GM19397 (cell line): ENCODE measurements around the gene TMEM201.

Experiments used
- ATAC-seq: cut with Tn5 transposase; IDR thresholded peaks from one replicate; pipeline ENCODE4 v1.9.1; 2021; ENCODE audit warnings: mild to moderate bottlenecking, moderate library complexity; ENCODE audit not compliant: unreplicated experiment

TMEM201 gene

GRCh38 chr1:9599741-9600140 is 11.0 kb downstream of the TMEM201 start:
- ATAC-seq, result no peak

GRCh38 chr1:9600861-9601834 is 12.4 kb downstream of the TMEM201 start:
- ATAC-seq, result no peak

- ATAC-seq, result no peak
These were observed 13.5 kb downstream of the TMEM201 start for GRCh38 chr1:9601942-9602793.

- no peak for ATAC-seq
These were observed 14.1 kb downstream of the TMEM201 start for GRCh38 chr1:9602794-9603167.

- no peak for ATAC-seq
These were observed 14.6 kb downstream of the TMEM201 start for GRCh38 chr1:9603307-9603706.

GRCh38 chr1:9603766-9604753 is 15.3 kb downstream of the TMEM201 start:
- no peak for ATAC-seq

- no peak for ATAC-seq
These were observed 16.1 kb downstream of the TMEM201 start for GRCh38 chr1:9604836-9605235.

- ATAC-seq, result no peak
These were observed 17.3 kb downstream of the TMEM201 start for GRCh38 chr1:9605946-9606455.

GRCh38 chr1:9606458-9606857 is 17.7 kb downstream of the TMEM201 start:
- no peak for ATAC-seq

GRCh38 chr1:9606948-9607347 is 18.2 kb downstream of the TMEM201 start:
- no peak for ATAC-seq

GRCh38 chr1:9607352-9607751 is 18.6 kb downstream of the TMEM201 start:
- ATAC-seq, result no peak

GRCh38 chr1:9609998-9610397 is 21.3 kb downstream of the TMEM201 start:
- ATAC-seq, result no peak

GRCh38 chr1:9610548-9610947 is 21.8 kb downstream of the TMEM201 start:
- no peak for ATAC-seq

GRCh38 chr1:9611716-9612115 is 23.0 kb downstream of the TMEM201 start:
- no peak for ATAC-seq

GRCh38 chr1:9612162-9612845 is 23.6 kb downstream of the TMEM201 start:
- no peak for ATAC-seq

- ATAC-seq, result no peak
These were observed 24.3 kb downstream of the TMEM201 start for GRCh38 chr1:9612871-9613624.

- no peak for ATAC-seq
These were observed 25.1 kb downstream of the TMEM201 start for GRCh38 chr1:9613625-9614299.

GRCh38 chr1:9615316-9616063 is 26.8 kb downstream of the TMEM201 start:
- no peak for ATAC-seq
